Activated B cell treated with CpG ODN at 0.5 μM for 24 hours (primary cell): ENCODE results near the gene HEXIM2. TPM values are rescaled to one million over a fixed set of nuclear protein-coding genes. Genes with fewer than 3 reads are reported as not detected.
A peak's percentile ranks its signal among the peaks of the same experiment; 100 is the strongest.

Experiments
- ATAC-seq: fragments of 200-7000 bp; cut with Tn5 transposase; one replicate; pipeline ENCODE4 v1.10.0; 2021; ENCODE audit warnings: low read depth, mild to moderate bottlenecking, moderate library complexity
- CTCF ChIA-PET: fragments of 350-600 bp; sonication (Branson Sonifier 250); formaldehyde crosslinking; loops from one replicate; lab custom pipeline; 2021; ENCODE audit warnings: antibody characterized with exemption; lab: Charles Lee
- POLR2A ChIA-PET: fragments of 350-600 bp; sonication (Branson Sonifier 250); formaldehyde crosslinking; loops from one replicate; lab custom pipeline; 2021; ENCODE audit warnings: antibody characterized with exemption; lab: Charles Lee
- DNase-seq: peaks from one replicate; pipeline ENCODE4 v3.0.0; 2022
- H3K27ac Mint-ChIP-seq: one replicate; pipeline ENCODE4 v1.8.0; 2020; ENCODE audit warnings: mixed read lengths
- H3K27me3 Mint-ChIP-seq: one replicate; pipeline ENCODE4 v1.8.0; 2021; ENCODE audit warnings: mixed read lengths
- H3K36me3 Mint-ChIP-seq: one replicate; pipeline ENCODE4 v1.8.0; 2021; ENCODE audit warnings: low read depth, mixed read lengths
- H3K4me1 Mint-ChIP-seq: one replicate; pipeline ENCODE4 v1.8.0; 2021; ENCODE audit warnings: mixed read lengths
- H3K4me3 Mint-ChIP-seq: one replicate; pipeline ENCODE4 v1.8.0; 2020; ENCODE audit warnings: mild to moderate bottlenecking, mixed read lengths
- H3K9me3 Mint-ChIP-seq: one replicate; pipeline ENCODE4 v1.8.0; 2020; ENCODE audit warnings: mixed read lengths
- intact Hi-C: fragments of 100-400 bp; cut with micrococcal nuclease; formaldehyde crosslinking; loops from one replicate; pipeline ENCODE4 v1.15.1; 2024
- total RNA-seq: library from RNA; stranded (reverse); gene quantifications from 2 replicates; pipeline ENCODE4 v1.2.3, GENCODE V29; 2022
- TF ChIP-seq, protein P1 (sequence below): fragments of 200-600 bp; IDR thresholded peaks from one replicate; pipeline ENCODE4 v1.8.0; 2022; ENCODE audit warnings: antibody characterized with exemption, mild to moderate bottlenecking

Gene HEXIM2
- total RNA-seq, 1 donor from 2014 or later: 11.1 TPM

DNA sequence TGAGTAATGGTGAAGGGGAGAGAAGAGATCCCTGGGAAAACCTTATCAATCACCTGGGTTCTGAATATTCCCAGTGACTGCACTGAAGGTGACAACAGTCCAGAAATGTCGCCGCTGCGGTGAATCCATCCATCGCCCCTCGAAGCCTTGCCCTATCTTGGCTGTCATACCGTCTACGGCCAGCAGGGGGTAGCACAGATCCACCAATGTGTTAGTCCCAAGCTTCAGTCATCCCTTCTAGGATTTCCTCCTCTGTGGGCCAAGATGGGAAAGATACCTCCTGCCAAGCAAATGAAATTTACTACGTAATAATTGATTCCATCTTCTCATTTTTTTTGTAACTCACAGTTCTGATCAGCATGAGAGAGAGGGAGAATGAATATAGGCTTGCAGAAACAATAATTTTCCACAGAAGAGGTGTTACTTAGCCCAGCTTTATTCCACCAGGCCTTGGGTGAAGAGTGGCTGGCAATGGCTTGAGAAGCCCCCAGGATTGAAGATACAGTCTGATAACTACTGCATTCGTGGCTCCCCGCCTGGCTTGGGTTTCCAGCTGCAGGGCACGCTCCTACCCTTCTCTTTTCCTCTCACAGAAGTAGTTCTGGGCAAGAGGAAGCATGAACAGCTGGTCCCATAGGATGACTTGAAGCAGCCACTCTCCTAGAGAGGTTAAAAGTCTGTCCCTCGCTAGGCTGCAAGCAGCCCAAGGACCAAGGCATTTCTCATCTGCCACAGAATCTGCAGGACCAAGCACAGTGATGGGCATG lies 57.4 kb downstream of the HEXIM2 start:
- DNase-seq (peak; percentile 83), ATAC-seq (peak; percentile 29)
- ChIA-PET CTCF (interaction anchor here (0.6 to 11.7 kb wide), 34 partner anchors 12 to 633 kb away, joined by 3 to 203 read pairs (median 6); partner anchors contain the start of genes ACBD4 and MAP3K14), POLR2A (interaction anchor here (0.6 to 10.0 kb wide), 19 partner anchors 15 to 168 kb away, joined by 3 to 378 read pairs (median 5); partner anchors contain the start of genes ACBD4, HEXIM1, HEXIM2 and MAP3K14)
- intact Hi-C loops: loop anchor here (1.0 kb wide), 5 partner anchors 10 to 166 kb away; no protein-coding TSS in a partner anchor
- Mint-ChIP-seq H3K36me3 (peaks cover 61% of the 10 kb centered on the region), H3K27me3 (no peaks in the 10 kb centered on the region), H3K27ac (peak overlapping the region; percentile 54), H3K4me1 (peaks cover 40% of the 10 kb centered on the region), H3K9me3 (no peaks in the 10 kb centered on the region), H3K4me3 (peak overlapping the region; percentile 82)
- TF ChIP-seq, protein P1, sequence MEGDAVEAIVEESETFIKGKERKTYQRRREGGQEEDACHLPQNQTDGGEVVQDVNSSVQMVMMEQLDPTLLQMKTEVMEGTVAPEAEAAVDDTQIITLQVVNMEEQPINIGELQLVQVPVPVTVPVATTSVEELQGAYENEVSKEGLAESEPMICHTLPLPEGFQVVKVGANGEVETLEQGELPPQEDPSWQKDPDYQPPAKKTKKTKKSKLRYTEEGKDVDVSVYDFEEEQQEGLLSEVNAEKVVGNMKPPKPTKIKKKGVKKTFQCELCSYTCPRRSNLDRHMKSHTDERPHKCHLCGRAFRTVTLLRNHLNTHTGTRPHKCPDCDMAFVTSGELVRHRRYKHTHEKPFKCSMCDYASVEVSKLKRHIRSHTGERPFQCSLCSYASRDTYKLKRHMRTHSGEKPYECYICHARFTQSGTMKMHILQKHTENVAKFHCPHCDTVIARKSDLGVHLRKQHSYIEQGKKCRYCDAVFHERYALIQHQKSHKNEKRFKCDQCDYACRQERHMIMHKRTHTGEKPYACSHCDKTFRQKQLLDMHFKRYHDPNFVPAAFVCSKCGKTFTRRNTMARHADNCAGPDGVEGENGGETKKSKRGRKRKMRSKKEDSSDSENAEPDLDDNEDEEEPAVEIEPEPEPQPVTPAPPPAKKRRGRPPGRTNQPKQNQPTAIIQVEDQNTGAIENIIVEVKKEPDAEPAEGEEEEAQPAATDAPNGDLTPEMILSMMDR: peak; percentile 95

Other genes starting within 250 kb of the HEXIM2 start
- not detected in 2 replicates for gene GFAP, start 246.4 kb upstream of the HEXIM2 start, total RNA-seq
- gene KIF18B, start 214.1 kb upstream of the HEXIM2 start, total RNA-seq: 0.49 and 1.7 TPM in 2 replicates
- gene C1QL1, start 193.6 kb upstream of the HEXIM2 start, total RNA-seq: not detected in 2 replicates
- gene DCAKD, start 110.2 kb upstream of the HEXIM2 start, total RNA-seq: 12.9 and 15.6 TPM in 2 replicates
- 154 and 164 TPM in 2 replicates for gene NMT1, start 100.6 kb upstream of the HEXIM2 start, total RNA-seq
- 0.61 and 1.4 TPM in 2 replicates for gene PLCD3, start 29.4 kb upstream of the HEXIM2 start, total RNA-seq
- gene ACBD4, start 26.2 kb upstream of the HEXIM2 start, total RNA-seq: 20.1 and 20.6 TPM in 2 replicates
- gene HEXIM1, start 13.4 kb upstream of the HEXIM2 start, total RNA-seq: 19.5 and 21.5 TPM in 2 replicates
- 310 and 351 TPM in 2 replicates for gene FMNL1, start 60.0 kb downstream of the HEXIM2 start, total RNA-seq
- gene SPATA32, start 100.2 kb downstream of the HEXIM2 start, total RNA-seq: 0.27 and 0.39 TPM in 2 replicates
- 81.2 and 88.6 TPM in 2 replicates for gene MAP3K14, start 155.1 kb downstream of the HEXIM2 start, total RNA-seq